SK-N-SH (cell line): ENCODE measurements around the gene TBX4. TPM values are rescaled to one million over a fixed set of nuclear protein-coding genes. Genes with fewer than 3 reads are reported as not detected.

Experiments used
- CTCF ChIA-PET: fragments of 300-600, 350-600 bp; formaldehyde crosslinking; extraction: SDS; loops from one replicate; lab custom pipeline; 2021; lab: Yijun Ruan, JAX
- POLR2A ChIA-PET: fragments of 350-600 bp; sonication (Branson Sonifier 250); formaldehyde crosslinking; extraction: SDS; loops from one replicate; lab custom pipeline; 2020; ENCODE audit warnings: antibody characterized with exemption, inconsistent platforms; lab: Yijun Ruan, JAX
- DNase-seq: peaks from one replicate; pipeline ENCODE4 v3.0.0; 2012
- H2AFZ ChIP-seq: fragments of 200-600 bp; sonication (generic); 2 replicates; pipeline ENCODE4 v1.8.1; 2016; ENCODE audit warnings: antibody characterized with exemption, mild to moderate bottlenecking, low read depth
- H3F3A ChIP-seq: fragments of 200-600 bp; sonication (generic); replicated peaks from 2 replicates; pipeline ENCODE3; 2016; ENCODE audit warnings: antibody characterized with exemption, mild to moderate bottlenecking; ENCODE audit not compliant: insufficient read depth
- H3K27ac ChIP-seq, 2 experiments: fragments of 200-500 bp in 1 of 2; fragments of 200-600 bp in 1 of 2; sonication (Bioruptor generic) in 1 of 2; sonication (generic), shearing (Covaris generic) in 1 of 2; 2 replicates each; pipeline versions ENCODE4 v1.5.1 to v1.6.1; 2014 to 2016; ENCODE audit warnings: low read depth in 2 of 2, inconsistent platforms in 1 of 2, low read length in 1 of 2, mild to moderate bottlenecking in 1 of 2, mixed read lengths in 1 of 2
- H3K27me3 ChIP-seq: fragments of 200-600 bp; sonication (generic), shearing (Covaris generic); 2 replicates; pipeline ENCODE4 v1.6.1; 2016; ENCODE audit warnings: mixed run types; ENCODE audit not compliant: insufficient read depth
- H3K36me3 ChIP-seq, 2 experiments: fragments of 200-500 bp in 1 of 2; fragments of 200-600 bp in 1 of 2; sonication (Bioruptor generic) in 1 of 2; sonication (generic) in 1 of 2; replicated peaks in 1 of 2; 2 replicates each; pipeline versions ENCODE3 to v1.5.1; 2014 to 2016; ENCODE audit warnings: low read length in 1 of 2, mild to moderate bottlenecking in 1 of 2; ENCODE audit not compliant: insufficient read depth in 2 of 2, control insufficient read depth in 1 of 2
- H3K4me1 ChIP-seq, 2 experiments: fragments of 200-500 bp in 1 of 2; fragments of 200-600 bp in 1 of 2; sonication (Bioruptor generic) in 1 of 2; sonication (generic), shearing (Covaris generic) in 1 of 2; 2 replicates each; pipeline versions ENCODE4 v1.5.1 to v1.6.1; 2014 to 2016; ENCODE audit warnings: low read depth in 1 of 2, low read length in 1 of 2, mixed run types in 1 of 2; ENCODE audit not compliant: insufficient read depth in 2 of 2, control insufficient read depth in 1 of 2
- H3K4me2 ChIP-seq: fragments of 200-600 bp; sonication (generic), shearing (Covaris generic); 2 replicates; pipeline ENCODE4 v1.6.1; 2017; ENCODE audit warnings: mixed run types
- H3K4me3 ChIP-seq, 2 experiments: fragments of 200-500 bp in 1 of 2; fragments of 200-600 bp in 1 of 2; sonication (Bioruptor generic) in 1 of 2; sonication (generic), shearing (Covaris generic) in 1 of 2; 2 replicates each; pipeline versions ENCODE4 v1.5.1 to v1.8.1; 2014 to 2016; ENCODE audit warnings: low read depth in 2 of 2, inconsistent platforms in 1 of 2, low read length in 1 of 2, mild to moderate bottlenecking in 1 of 2, mixed read lengths in 1 of 2, moderate library complexity in 1 of 2
- H3K79me2 ChIP-seq: fragments of 200-600 bp; sonication (generic); 2 replicates; pipeline ENCODE4 v1.8.1; 2017; ENCODE audit warnings: mild to moderate bottlenecking; ENCODE audit not compliant: insufficient read depth
- H3K9ac ChIP-seq: fragments of 200-600 bp; sonication (generic); 2 replicates; pipeline ENCODE4 v1.6.1; 2017; ENCODE audit warnings: mixed run types
- H3K9me2 ChIP-seq: fragments of 200-600 bp; sonication (generic); 2 replicates; pipeline ENCODE4 v1.6.1; 2017; ENCODE audit warnings: mixed run types
- H3K9me3 ChIP-seq: fragments of 200-600 bp; sonication (generic); 2 replicates; pipeline ENCODE4 v1.6.1; 2017; ENCODE audit warnings: mixed run types, mild to moderate bottlenecking, moderate library complexity
- H4K20me1 ChIP-seq: fragments of 200-600 bp; sonication (generic); 2 replicates; pipeline ENCODE4 v1.6.1; 2017; ENCODE audit warnings: mild to moderate bottlenecking, mixed run types; ENCODE audit not compliant: insufficient read depth
- ELF1 ChIP-seq: IDR thresholded peaks from 2 replicates; pipeline ENCODE4 v1.4.0; 2012
- EP300 ChIP-seq, 2 experiments: IDR thresholded peaks; 2 replicates each; pipeline versions ENCODE4 v1.4.0 to v1.6.1; 2012; ENCODE audit warnings: borderline replicate concordance in 1 of 2, low read depth in 1 of 2, low read length in 1 of 2
- FOSL2 ChIP-seq: IDR thresholded peaks from 2 replicates; pipeline ENCODE4 v1.4.0; 2012; ENCODE audit warnings: low read depth, mild to moderate bottlenecking, moderate library complexity, borderline replicate concordance
- GABPA ChIP-seq: IDR thresholded peaks from 2 replicates; pipeline ENCODE4 v1.4.0; 2012; ENCODE audit warnings: low read depth, mild to moderate bottlenecking
- GATA2 ChIP-seq: sonication (generic); formaldehyde crosslinking; IDR thresholded peaks from 2 replicates; pipeline ENCODE4 v1.5.0; 2020; ENCODE audit warnings: mild to moderate bottlenecking, missing genetic modification reagents
- JUND ChIP-seq: IDR thresholded peaks from 2 replicates; pipeline ENCODE4 v1.4.0; 2012
- MEF2A ChIP-seq: IDR thresholded peaks from 2 replicates; pipeline ENCODE4 v1.4.0; 2012; ENCODE audit warnings: low read depth, borderline replicate concordance
- MXI1 ChIP-seq: IDR thresholded peaks from 2 replicates; pipeline ENCODE4 v1.6.1; 2012; ENCODE audit warnings: mild to moderate bottlenecking, low read depth, low read length, improper control_type of control experiment
- NFIC ChIP-seq: IDR thresholded peaks from 2 replicates; pipeline ENCODE4 v1.4.0; 2012; ENCODE audit warnings: borderline replicate concordance
- RAD21 ChIP-seq: IDR thresholded peaks from 2 replicates; pipeline ENCODE4 v1.6.1; 2012; ENCODE audit warnings: mild to moderate bottlenecking, low read length
- REST ChIP-seq: IDR thresholded peaks from 2 replicates; pipeline ENCODE4 v1.6.1; 2012; ENCODE audit warnings: mild to moderate bottlenecking, low read depth, low read length, moderate library complexity
- RFX5 ChIP-seq: IDR thresholded peaks from 2 replicates; pipeline ENCODE4 v1.6.1; 2012; ENCODE audit warnings: mild to moderate bottlenecking, improper control_type of control experiment, low read length
- RXRA ChIP-seq: IDR thresholded peaks from 2 replicates; pipeline ENCODE4 v1.4.0; 2012; ENCODE audit warnings: low read depth, mild to moderate bottlenecking, borderline replicate concordance
- SIN3A ChIP-seq: IDR thresholded peaks from 2 replicates; pipeline ENCODE4 v1.6.1; 2012; ENCODE audit warnings: low read depth, mild to moderate bottlenecking, low read length, moderate library complexity, borderline replicate concordance
- TAF1 ChIP-seq: IDR thresholded peaks from 2 replicates; pipeline ENCODE4 v1.6.1; 2012; ENCODE audit warnings: low read depth, mild to moderate bottlenecking, low read length, moderate library complexity, borderline replicate concordance
- USF2 ChIP-seq: fragments of 150-350 bp; IDR thresholded peaks from 2 replicates; pipeline ENCODE4 v1.6.1; 2017; ENCODE audit warnings: antibody characterized with exemption, low read length, low read depth, borderline replicate concordance
- YY1 ChIP-seq: IDR thresholded peaks from 2 replicates; pipeline ENCODE4 v1.4.0; 2012; ENCODE audit warnings: low read depth, mild to moderate bottlenecking
- WGBS: methylation state at CpG from one replicate; pipeline ENCODE4 v1.1.6; 2017; ENCODE audit warnings: low lambda C conversion rate; 5-methylcytosine and 5-hydroxymethylcytosine counted together
- polyA plus RNA-seq, 3 experiments: library from polyadenylated mRNA; depleted of rRNA; stranded (reverse); fragments of >200 nt; gene quantifications; 2 replicates each; pipeline ENCODE4 v1.2.3, GENCODE V29; 2012

TBX4 gene
- polyA plus RNA-seq, 1 of the 3 experiments (the other 2 are of a cell fraction) = 0.02 TPM

GRCh38 chr17:61412860-61413660 is 39.2 kb upstream of the TBX4 start:
- Histone ChIP-seq H2AFZ (peak overlapping the region; percentile 87), H3K27me3 (no peaks in the 10 kb centered on the region), H3K4me3 (peak overlapping the region; percentile 77 to 82), H3K9ac (peak overlapping the region; percentile 84), H3F3A (peaks cover 31% of the 10 kb centered on the region), H3K9me2 (no peaks in the 10 kb centered on the region), H3K4me2 (peak overlapping the region; percentile 95), H4K20me1 (no peaks in the 10 kb centered on the region; the same call in 1 of the 2 replicates), H3K9me3 (no peaks in the 10 kb centered on the region), H3K27ac (peak overlapping the region; percentile 80 to 90), H3K4me1 (peaks cover 5 to 49% of the 10 kb centered on the region in 2 experiments; a peak in 2 of 4 replicates), H3K79me2 (peaks cover 9% of the 10 kb centered on the region), H3K36me3 (peaks cover 12 to 13% of the 10 kb centered on the region in 2 experiments)
- TF ChIP-seq GABPA (0 out of 2 replicates have a peak, but pooled peaks have one; percentile 6), JUND (no peak), GATA2 (CRISPR knock-in tag) (0 out of 2 replicates have a peak, but pooled peaks have one; percentile 53), MXI1 (peak; percentile 26; the same call in 1 of the 2 replicates), USF2 (no peak), EP300 (IDR thresholded peaks at IDR 0.05; ENCODE audit: borderline replicate concordance in 1 of 2, low read depth in 1 of 2, low read length in 1 of 2) (peak in 1 of 2 experiments; percentile 41; a peak in 1 of 4 replicates), SIN3A (0 out of 2 replicates have a peak, but pooled peaks have one; percentile 7)
- DNase-seq = peak; percentile 80
- CTCF ChIA-PET = interaction anchor here (0.7 to 16.4 kb wide), 68 partner anchors 8 to 736 kb away, joined by 3 to 318 read pairs (median 6); partner anchors contain the start of genes BCAS3, BRIP1 and TBX2
- POLR2A ChIA-PET = interaction anchor here (0.7 to 1.9 kb wide), 12 partner anchors 12 to 692 kb away, joined by 3 to 12 read pairs (median 5); partner anchors contain the start of gene TBX2
- 21% methylated on average over 28 of the region's 38 CpGs for WGBS

- H4K20me1 ChIP-seq = no peaks in the 10 kb centered on the region
- H3K9me2 ChIP-seq = no peaks in the 10 kb centered on the region
- 0 out of 2 replicates have a peak overlapping the region, but pooled peaks have one; percentile 87 for H2AFZ ChIP-seq
- peak overlapping the region; percentile 84; the same call in 1 of the 2 replicates for H3K9ac ChIP-seq
- no peaks in the 10 kb centered on the region for H3K9me3 ChIP-seq
- peak overlapping the region; percentile 80 to 90; a peak in 3 of 4 replicates for H3K27ac ChIP-seq
- peaks cover 9% of the 10 kb centered on the region for H3K79me2 ChIP-seq
- TF ChIP-seq SIN3A (no peak), YY1 (no peak), ELF1 (no peak), GABPA (no peak), RXRA (no peak), MXI1 (no peak), USF2 (no peak), MEF2A (no peak), REST (no peak), TAF1 (no peak), FOSL2 (no peak), NFIC (no peak), RFX5 (no peak), RAD21 (no peak)
- H3K27me3 ChIP-seq = no peaks in the 10 kb centered on the region
- DNase-seq = peak; percentile 30
- peaks cover 6 to 7% of the 10 kb centered on the region in 2 experiments for H3K36me3 ChIP-seq
- WGBS = 97% methylated on average over 8 of the region's 8 CpGs
- peak overlapping the region; percentile 95 for H3K4me2 ChIP-seq
- peak overlapping the region; percentile 77 to 82 for H3K4me3 ChIP-seq
- peaks cover 26% of the 10 kb centered on the region for H3F3A ChIP-seq
- ChIA-PET CTCF (interaction anchor here (1.0 to 16.4 kb wide), 31 partner anchors 12 to 736 kb away, joined by 3 to 318 read pairs (median 11); partner anchors contain the start of genes BCAS3 and TBX2), POLR2A (interaction anchor here (1.0 to 1.9 kb wide), 5 partner anchors 13 to 218 kb away, joined by 3 to 12 read pairs (median 6); no protein-coding TSS in a partner anchor)
- H3K4me1 ChIP-seq = peaks cover 5 to 49% of the 10 kb centered on the region in 2 experiments; a peak in 2 of 4 replicates
Measured at GRCh38 chr17:61413661-61414126, 38.5 kb upstream of the TBX4 start.
